ENCODE measurements around the gene NCAM2.

DNA sequence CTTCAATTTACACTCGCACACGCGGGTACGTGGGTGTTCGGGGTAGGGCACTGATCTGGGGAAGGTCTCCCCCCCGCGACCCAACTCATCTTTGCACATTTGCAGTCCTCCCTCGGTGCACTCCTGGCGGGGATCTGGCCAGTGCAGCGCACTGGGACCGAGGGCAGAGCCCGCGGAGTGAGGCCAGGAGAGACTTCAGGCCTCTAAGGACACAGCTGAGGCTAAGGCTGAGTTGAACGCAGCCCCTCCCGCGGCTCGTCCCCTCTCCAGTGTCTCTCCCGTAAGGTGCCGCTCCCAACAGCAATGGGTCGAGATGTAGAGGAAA lies 936 bp upstream of the NCAM2 start:
- TF ChIP-seq, protein P1, sequence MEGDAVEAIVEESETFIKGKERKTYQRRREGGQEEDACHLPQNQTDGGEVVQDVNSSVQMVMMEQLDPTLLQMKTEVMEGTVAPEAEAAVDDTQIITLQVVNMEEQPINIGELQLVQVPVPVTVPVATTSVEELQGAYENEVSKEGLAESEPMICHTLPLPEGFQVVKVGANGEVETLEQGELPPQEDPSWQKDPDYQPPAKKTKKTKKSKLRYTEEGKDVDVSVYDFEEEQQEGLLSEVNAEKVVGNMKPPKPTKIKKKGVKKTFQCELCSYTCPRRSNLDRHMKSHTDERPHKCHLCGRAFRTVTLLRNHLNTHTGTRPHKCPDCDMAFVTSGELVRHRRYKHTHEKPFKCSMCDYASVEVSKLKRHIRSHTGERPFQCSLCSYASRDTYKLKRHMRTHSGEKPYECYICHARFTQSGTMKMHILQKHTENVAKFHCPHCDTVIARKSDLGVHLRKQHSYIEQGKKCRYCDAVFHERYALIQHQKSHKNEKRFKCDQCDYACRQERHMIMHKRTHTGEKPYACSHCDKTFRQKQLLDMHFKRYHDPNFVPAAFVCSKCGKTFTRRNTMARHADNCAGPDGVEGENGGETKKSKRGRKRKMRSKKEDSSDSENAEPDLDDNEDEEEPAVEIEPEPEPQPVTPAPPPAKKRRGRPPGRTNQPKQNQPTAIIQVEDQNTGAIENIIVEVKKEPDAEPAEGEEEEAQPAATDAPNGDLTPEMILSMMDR (IDR thresholded peaks at IDR 0.05; ENCODE audit: low read length): no peak
- no peak for TF ChIP-seq EZH2 (IDR thresholded peaks at IDR 0.05; ENCODE audit: borderline replicate concordance, low read length)

Data from OCI-LY1 (cell line).